ENCODE results near the gene SERINC3.

Gene SERINC3

GRCh38 chr20:44456611-44457010 lies 65.3 kb downstream of the SERINC3 start:
- no peak for TF ChIP-seq CTCF (IDR thresholded peaks at IDR 0.05; ENCODE audit: control insufficient read depth, extremely low read depth, insufficient read depth)
- no peak for DNase-seq (ENCODE audit: low read depth)
- no peak overlapping the region for H3K4me3 ChIP-seq (ENCODE audit: low read depth, low read length)

- TF ChIP-seq CTCF (IDR thresholded peaks at IDR 0.05; ENCODE audit: control insufficient read depth, extremely low read depth, insufficient read depth), result no peak
- H3K4me3 ChIP-seq (ENCODE audit: low read depth, low read length), result no peak overlapping the region
- DNase-seq (ENCODE audit: low read depth), result no peak
Measured at GRCh38 chr20:44455126-44455525, 66.7 kb downstream of the SERINC3 start.

GRCh38 chr20:44454306-44454963 lies 67.4 kb downstream of the SERINC3 start:
- no peak for TF ChIP-seq CTCF (IDR thresholded peaks at IDR 0.05; ENCODE audit: control insufficient read depth, extremely low read depth, insufficient read depth)
- no peak overlapping the region for H3K4me3 ChIP-seq (ENCODE audit: low read depth, low read length)
- DNase-seq (ENCODE audit: low read depth), result no peak

GRCh38 chr20:44450903-44451450 lies 70.9 kb downstream of the SERINC3 start:
- DNase-seq (ENCODE audit: low read depth), result no peak
- no peak overlapping the region for H3K4me3 ChIP-seq (ENCODE audit: low read depth, low read length)
- no peak for TF ChIP-seq CTCF (IDR thresholded peaks at IDR 0.05; ENCODE audit: control insufficient read depth, extremely low read depth, insufficient read depth)

- TF ChIP-seq CTCF (IDR thresholded peaks at IDR 0.05; ENCODE audit: control insufficient read depth, extremely low read depth, insufficient read depth), result no peak
- peak; percentile 14 for DNase-seq (ENCODE audit: low read depth)
- H3K4me3 ChIP-seq (ENCODE audit: low read depth, low read length), result no peak overlapping the region
Measured at GRCh38 chr20:44450281-44450889, 71.5 kb downstream of the SERINC3 start.

- no peak overlapping the region for H3K4me3 ChIP-seq (ENCODE audit: low read depth, low read length)
- DNase-seq (ENCODE audit: low read depth), result no peak
- TF ChIP-seq CTCF (IDR thresholded peaks at IDR 0.05; ENCODE audit: control insufficient read depth, extremely low read depth, insufficient read depth), result no peak
Measured at GRCh38 chr20:44449864-44450263, 72.0 kb downstream of the SERINC3 start.

Measured in LNCaP clone FGC (cell line).